ENCODE results near the gene PRR5.

Gene PRR5

DNA sequence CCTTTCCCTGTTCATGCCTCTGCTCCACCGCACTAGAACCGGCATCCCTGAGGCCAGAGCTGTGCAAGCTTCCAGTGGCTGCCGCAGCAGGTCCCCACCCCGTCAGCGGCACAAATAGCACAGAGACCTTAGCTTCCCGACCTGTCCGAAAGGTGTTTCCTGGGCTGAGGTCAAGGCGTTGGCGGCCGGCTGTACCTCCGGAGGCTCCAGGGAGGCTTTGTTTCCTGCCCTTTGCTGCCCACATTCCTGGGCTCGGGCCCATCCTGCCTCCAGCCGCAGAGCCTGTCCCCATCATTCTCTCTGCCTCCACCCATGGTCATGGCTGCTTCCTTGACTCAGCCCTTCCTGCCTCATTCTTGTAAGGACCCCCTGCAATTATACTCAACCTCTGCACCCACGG, 81.6 kb downstream of the PRR5 start:
- H3K4me3 ChIP-seq (ENCODE audit: low read length): no peak overlapping the region
- no peak overlapping the region for H3K27ac ChIP-seq (ENCODE audit: low read length)
- no peak overlapping the region for H3K9ac ChIP-seq (ENCODE audit: low read length)
- H3K9me3 ChIP-seq (ENCODE audit: insufficient read depth, low read length): no peaks in the 10 kb centered on the region
- no peaks in the 10 kb centered on the region for H3K79me2 ChIP-seq (ENCODE audit: low read length)
- no peaks in the 10 kb centered on the region for H3K36me3 ChIP-seq (replicated peaks; ENCODE audit: low read depth, low read length)
- no peaks in the 10 kb centered on the region for H3K4me1 ChIP-seq (ENCODE audit: low read length)
- TF ChIP-seq EZH2phosphoT487 (IDR thresholded peaks at IDR 0.05; ENCODE audit: low read depth) (no peak), CTCF (IDR thresholded peaks at IDR 0.05; ENCODE audit: low read depth, low read length) (no peak)
- H4K20me1 ChIP-seq (ENCODE audit: insufficient read depth, low read length): no peaks in the 10 kb centered on the region
- H3K27me3 ChIP-seq (ENCODE audit: low read depth, low read length): no peaks in the 10 kb centered on the region
- H3K4me2 ChIP-seq (ENCODE audit: low read length): no peak overlapping the region
- no peak overlapping the region for H2AFZ ChIP-seq (ENCODE audit: low read depth, low read length)

DNA sequence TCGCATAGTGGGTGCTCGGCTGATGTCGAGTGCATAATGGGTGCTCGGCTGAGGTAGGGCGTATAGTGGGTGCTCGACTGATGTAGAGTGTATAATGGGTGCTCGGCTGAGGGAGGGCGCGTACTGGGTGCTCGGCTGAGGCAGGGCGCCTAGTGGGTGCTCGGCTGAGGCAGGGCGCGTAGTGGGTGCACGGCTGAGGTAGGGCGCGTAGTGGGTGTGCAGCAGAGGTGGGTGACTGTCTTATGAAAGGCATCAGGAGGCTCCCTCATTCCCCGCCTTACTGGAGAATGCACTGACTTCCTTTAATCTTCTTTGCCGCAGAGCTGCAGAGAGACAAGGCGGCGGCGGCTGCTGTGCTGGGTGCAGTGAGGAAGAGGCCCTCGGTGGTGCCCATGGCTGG, 84.1 kb downstream of the PRR5 start:
- Histone ChIP-seq H3K4me2 (ENCODE audit: low read length) (no peak overlapping the region), H3K79me2 (ENCODE audit: low read length) (no peaks in the 10 kb centered on the region), H3K27ac (ENCODE audit: low read length) (no peak overlapping the region), H3K4me1 (ENCODE audit: low read length) (no peaks in the 10 kb centered on the region), H4K20me1 (ENCODE audit: insufficient read depth, low read length) (no peaks in the 10 kb centered on the region), H3K9ac (ENCODE audit: low read length) (no peak overlapping the region), H3K27me3 (ENCODE audit: low read depth, low read length) (no peaks in the 10 kb centered on the region), H3K9me3 (ENCODE audit: insufficient read depth, low read length) (no peaks in the 10 kb centered on the region), H3K36me3 (replicated peaks; ENCODE audit: low read depth, low read length) (no peaks in the 10 kb centered on the region), H2AFZ (ENCODE audit: low read depth, low read length) (no peak overlapping the region), H3K4me3 (ENCODE audit: low read length) (no peak overlapping the region)
- TF ChIP-seq EZH2phosphoT487 (IDR thresholded peaks at IDR 0.05; ENCODE audit: low read depth) (no peak), CTCF (IDR thresholded peaks at IDR 0.05; ENCODE audit: low read depth, low read length) (no peak)

DNA sequence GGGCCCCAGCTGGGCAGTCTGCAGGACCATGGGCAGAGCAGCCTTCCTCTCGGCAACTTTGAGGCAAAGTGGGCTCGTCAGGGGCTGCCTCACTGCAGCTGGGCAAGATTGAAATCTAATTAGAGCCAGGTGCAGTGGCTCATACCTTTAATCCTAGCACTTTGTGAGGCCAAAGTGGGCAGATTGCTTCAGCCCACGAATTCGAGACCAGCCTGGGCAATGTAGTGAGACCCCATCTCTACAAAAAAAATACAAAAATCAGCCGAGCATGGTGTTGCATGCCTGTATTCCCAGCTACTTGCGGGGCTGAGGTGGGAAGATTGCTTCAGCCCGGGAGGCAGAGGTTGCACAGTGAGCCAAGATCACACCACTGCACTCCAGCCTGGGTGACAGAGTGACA, 84.6 kb downstream of the PRR5 start:
- H3K79me2 ChIP-seq (ENCODE audit: low read length): no peaks in the 10 kb centered on the region
- H3K4me3 ChIP-seq (ENCODE audit: low read length): no peak overlapping the region
- H2AFZ ChIP-seq (ENCODE audit: low read depth, low read length): no peak overlapping the region
- no peaks in the 10 kb centered on the region for H4K20me1 ChIP-seq (ENCODE audit: insufficient read depth, low read length)
- H3K27ac ChIP-seq (ENCODE audit: low read length): no peak overlapping the region
- H3K9ac ChIP-seq (ENCODE audit: low read length): no peak overlapping the region
- H3K36me3 ChIP-seq (replicated peaks; ENCODE audit: low read depth, low read length): no peaks in the 10 kb centered on the region
- H3K4me1 ChIP-seq (ENCODE audit: low read length): no peaks in the 10 kb centered on the region
- no peaks in the 10 kb centered on the region for H3K9me3 ChIP-seq (ENCODE audit: insufficient read depth, low read length)
- TF ChIP-seq EZH2phosphoT487 (IDR thresholded peaks at IDR 0.05; ENCODE audit: low read depth) (no peak), CTCF (IDR thresholded peaks at IDR 0.05; ENCODE audit: low read depth, low read length) (no peak)
- H3K27me3 ChIP-seq (ENCODE audit: low read depth, low read length): no peaks in the 10 kb centered on the region
- no peak overlapping the region for H3K4me2 ChIP-seq (ENCODE audit: low read length)

Measured in OCI-LY3 (cell line).